Sigmoid colon (tissue), 4 donors: ENCODE results near the gene G6PD.
"Not testable (repeated sequence)": the region's sequence is repeated elsewhere in the genome, so short reads cannot be mapped to it uniquely, and the experiment has no call there.

Source experiments
- CTCF ChIP-seq, 4 experiments: fragments of 450-650 bp in 3 of 4; fragments of 200-600 bp in 1 of 4; IDR thresholded peaks; one replicate each; pipeline ENCODE4 v1.5.1; 2016 to 2019; ENCODE audit warnings: antibody characterized with exemption in 4 of 4, mild to moderate bottlenecking in 3 of 4, moderate library complexity in 2 of 4
- EP300 ChIP-seq, 4 donors: sonication (generic); formaldehyde crosslinking; IDR thresholded peaks; one replicate each; pipeline ENCODE4 v1.6.1; 2017; ENCODE audit warnings: antibody characterized with exemption in 4 of 4
- POLR2A ChIP-seq, 2 donors: fragments of 450-650 bp; IDR thresholded peaks; one replicate each; pipeline ENCODE4 v1.6.1; 2016; ENCODE audit warnings: antibody characterized with exemption in 2 of 2, mild to moderate bottlenecking in 2 of 2, moderate library complexity in 2 of 2

DNA sequence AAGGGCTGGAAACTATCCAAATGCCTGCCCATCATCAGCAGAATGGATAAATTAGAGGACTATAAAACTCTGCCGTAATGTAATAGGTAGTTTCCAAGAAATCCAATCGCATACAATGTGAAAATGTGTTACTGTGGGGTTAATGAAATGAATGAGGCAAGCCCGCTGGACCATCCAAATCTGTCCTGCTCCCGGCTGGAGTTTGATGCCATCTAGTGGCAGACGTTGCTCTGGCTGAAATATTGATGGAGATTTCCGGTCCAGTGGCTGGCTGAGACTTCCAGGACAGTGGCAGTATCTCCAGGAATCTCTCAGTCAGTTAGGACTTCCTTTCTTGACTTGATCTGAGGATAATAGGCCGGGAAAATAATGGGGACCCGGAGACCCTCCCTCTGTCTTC is 36.3 kb upstream of the G6PD start:
- not testable (repeated sequence) for TF ChIP-seq CTCF, POLR2A, EP300 (IDR thresholded peaks at IDR 0.05)
